MM.1S (cell line): ENCODE measurements around the gene IGFN1.

Experiments used
- CTCF ChIP-seq: fragments of 300-600 bp; sonication (generic); IDR thresholded peaks from 2 replicates; pipeline ENCODE4 v1.5.1; 2016; ENCODE audit warnings: antibody characterized with exemption, low read length, mixed read lengths
- EZH2 ChIP-seq: fragments of 300-600 bp; sonication (generic); optimal IDR thresholded peaks from 2 replicates; pipeline ENCODE3; 2017; ENCODE audit warnings: low read depth, mild to moderate bottlenecking, antibody characterized with exemption, low read length, mixed read lengths

- TF ChIP-seq CTCF (no peak), EZH2 (no peak)
Observed at GRCh38 chr1:201228011-201228983, 37.7 kb downstream of the IGFN1 start.
